Measurements from ENCODE around the gene RERE.

Gene RERE

GRCh38 chr1:8652467-8653046 lies 164.9 kb downstream of the RERE start (continued):
- TF ChIP-seq ZNF639 (tag by site-specific recombination; IDR thresholded peaks at IDR 0.05) (no peak), ZXDB (tag by site-specific recombination; IDR thresholded peaks at IDR 0.05) (no peak), PRDM1 (tag by site-specific recombination; IDR thresholded peaks at IDR 0.05) (no peak), SP7 (tag by site-specific recombination; IDR thresholded peaks at IDR 0.05) (peak; percentile 94), TRIM28 (IDR thresholded peaks at IDR 0.05; ENCODE audit: borderline replicate concordance, low read length) (peak; percentile 34; the same call in 1 of the 2 replicates)

GRCh38 chr1:8651962-8652361 lies 165.5 kb downstream of the RERE start:
- CTCF ChIA-PET: interaction anchor here (0.7 to 2.2 kb wide), 3 partner anchors 19 to 90 kb away, joined by 3 to 9 read pairs (median 7); no protein-coding TSS in a partner anchor
- POLR2A ChIA-PET: interaction anchor here (0.5 kb wide), 1 partner anchor 55 kb away, joined by 3 read pairs; no protein-coding TSS in a partner anchor
- Histone ChIP-seq H3K4me1 (ENCODE audit: control insufficient read depth, insufficient read depth, low read length) (peaks cover 12% of the 10 kb centered on the region), H3K9me3 (ENCODE audit: control insufficient read depth, insufficient read depth, low read depth, low read length) (no peaks in the 10 kb centered on the region), H3K4me3 (ENCODE audit: low read depth, low read length) (no peak overlapping the region), H3K36me3 (ENCODE audit: control insufficient read depth in 2 of 2, insufficient read depth in 1 of 2, low read length in 2 of 2) (peaks cover 0 to 6% of the 10 kb centered on the region in 2 experiments; a peak in 2 of 3 replicates), H3K27ac (ENCODE audit: extremely low read depth, low read depth, low read length) (no peak overlapping the region)
- TF ChIP-seq FEZF1 (tag by site-specific recombination; IDR thresholded peaks at IDR 0.05) (no peak), ZNF239 (tag by site-specific recombination; IDR thresholded peaks at IDR 0.05) (no peak), PATZ1 (tag by site-specific recombination; IDR thresholded peaks at IDR 0.05) (no peak), ZNF140 (tag by site-specific recombination; IDR thresholded peaks at IDR 0.05) (no peak), ZNF530 (tag by site-specific recombination; IDR thresholded peaks at IDR 0.05; ENCODE audit: low read depth) (no peak), ZNF501 (tag by site-specific recombination; IDR thresholded peaks at IDR 0.05) (no peak), SALL2 (tag by site-specific recombination; IDR thresholded peaks at IDR 0.05; ENCODE audit: borderline replicate concordance) (no peak), ZNF112 (tag by site-specific recombination; IDR thresholded peaks at IDR 0.05) (no peak), TRIM28 (IDR thresholded peaks at IDR 0.05; ENCODE audit: borderline replicate concordance, low read length) (no peak), MZF1 (tag by site-specific recombination; IDR thresholded peaks at IDR 0.05; ENCODE audit: borderline replicate concordance) (no peak), ZNF433 (tag by site-specific recombination; IDR thresholded peaks at IDR 0.05; ENCODE audit: low read depth) (no peak), ZNF670 (tag by site-specific recombination; IDR thresholded peaks at IDR 0.05; ENCODE audit: low read depth) (no peak), ZBTB26 (tag by site-specific recombination; optimal IDR thresholded peaks at IDR 0.05) (no peak), ZNF843 (tag by site-specific recombination; IDR thresholded peaks at IDR 0.05) (no peak), GLI4 (tag by site-specific recombination; IDR thresholded peaks at IDR 0.05) (no peak), TSHZ1 (tag by site-specific recombination; IDR thresholded peaks at IDR 0.05; ENCODE audit: borderline replicate concordance) (no peak), KLF17 (tag by site-specific recombination; IDR thresholded peaks at IDR 0.05) (no peak), ZNF133 (tag by site-specific recombination; IDR thresholded peaks at IDR 0.05) (no peak), ZNF658 (tag by site-specific recombination; IDR thresholded peaks at IDR 0.05) (no peak), ZNF423 (tag by site-specific recombination; IDR thresholded peaks at IDR 0.05) (no peak)

All from HEK293 (cell line).